DND-41 (cell line): ENCODE measurements around the gene TBCK.

Experiments used
- ATAC-seq: fragments of 200-7000 bp; cut with Tn5 transposase; 3 replicates; pipeline ENCODE4 v1.9.1; 2021; ENCODE audit warnings: low read depth; ENCODE audit not compliant: insufficient read depth
- DNase-seq: peaks from one replicate; pipeline ENCODE4 v3.0.0-alpha.2; 2020
- H2AFZ ChIP-seq: 2 replicates; pipeline ENCODE4 v1.6.0; 2012; ENCODE audit warnings: low read depth, low read length
- H3K27ac ChIP-seq: 2 replicates; pipeline ENCODE4 v1.5.1; 2012; ENCODE audit warnings: low read length, inconsistent platforms
- H3K27me3 ChIP-seq: fragments of 200-600 bp; sonication (generic); 2 replicates; pipeline ENCODE4 v1.6.0; 2012; ENCODE audit warnings: low read length, mild to moderate bottlenecking, inconsistent platforms; ENCODE audit not compliant: insufficient read depth, poor library complexity
- H3K36me3 ChIP-seq: 2 replicates; pipeline ENCODE4 v1.5.1; 2012; ENCODE audit warnings: low read length, inconsistent platforms; ENCODE audit not compliant: insufficient read depth
- H3K4me1 ChIP-seq: 2 replicates; pipeline ENCODE4 v1.5.1; 2012; ENCODE audit warnings: mild to moderate bottlenecking, low read length; ENCODE audit not compliant: insufficient read depth
- H3K4me2 ChIP-seq: 2 replicates; pipeline ENCODE4 v1.6.0; 2012; ENCODE audit warnings: mild to moderate bottlenecking, moderate library complexity, low read length, inconsistent platforms; ENCODE audit not compliant: insufficient read depth
- H3K4me3 ChIP-seq, 2 experiments: fragments of 200-600 bp in 1 of 2; shearing (Covaris generic) in 1 of 2; 2 replicates each; pipeline ENCODE4 v1.5.1; 2012 to 2016; ENCODE audit warnings: inconsistent platforms in 2 of 2, low read length in 2 of 2, mild to moderate bottlenecking in 2 of 2, low read depth in 1 of 2, moderate library complexity in 1 of 2
- H3K79me2 ChIP-seq: 2 replicates; pipeline ENCODE4 v1.6.0; 2012; ENCODE audit warnings: low read length, inconsistent platforms; ENCODE audit not compliant: insufficient read depth
- H3K9ac ChIP-seq: 2 replicates; pipeline ENCODE4 v1.6.0; 2012; ENCODE audit warnings: low read depth, mild to moderate bottlenecking, inconsistent platforms, low read length, moderate library complexity
- H3K9me3 ChIP-seq: 2 replicates; pipeline ENCODE4 v1.5.1; 2012; ENCODE audit warnings: low read length, moderate library complexity, mild to moderate bottlenecking, inconsistent platforms; ENCODE audit not compliant: insufficient read depth, severe bottlenecking
- H4K20me1 ChIP-seq: 2 replicates; pipeline ENCODE4 v1.6.0; 2012; ENCODE audit warnings: low read length; ENCODE audit not compliant: insufficient read depth
- EZH2 ChIP-seq: IDR thresholded peaks from 3 replicates; pipeline ENCODE4 v1.6.1; 2012; ENCODE audit warnings: borderline replicate concordance, low read depth, mild to moderate bottlenecking, moderate library complexity, low read length, inconsistent platforms; ENCODE audit not compliant: severe bottlenecking
- TF ChIP-seq, protein P1 (sequence below): IDR thresholded peaks from 2 replicates; pipeline ENCODE4 v1.5.1; 2012; ENCODE audit warnings: borderline replicate concordance, low read length, moderate library complexity, mild to moderate bottlenecking; ENCODE audit not compliant: poor library complexity, severe bottlenecking; ENCODE audit errors: extremely low read depth

TBCK gene

DNA sequence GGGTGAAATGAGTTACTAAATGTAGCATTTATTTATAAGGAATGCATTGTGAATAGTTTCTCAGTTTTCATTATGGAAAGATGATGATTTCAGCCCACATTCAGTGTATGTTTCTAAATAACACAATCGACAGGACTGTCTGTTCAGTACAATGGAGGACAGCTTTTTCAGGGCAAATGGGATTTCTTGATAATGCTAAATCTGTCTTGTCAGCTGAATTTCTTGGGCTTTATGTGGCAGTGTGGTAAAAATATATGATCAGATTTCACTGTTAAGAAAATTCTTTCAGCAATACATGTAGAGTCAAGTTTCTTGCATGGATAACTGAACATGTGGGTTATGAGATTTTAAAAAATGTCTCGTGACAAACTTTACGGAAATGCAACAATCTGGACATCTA is 269.9 kb downstream of the TBCK start:
- no peak for DNase-seq
- Histone ChIP-seq H4K20me1 (no peaks in the 10 kb centered on the region), H3K79me2 (no peaks in the 10 kb centered on the region), H3K36me3 (no peaks in the 10 kb centered on the region), H3K27me3 (no peaks in the 10 kb centered on the region), H3K9ac (no peak overlapping the region), H3K9me3 (no peaks in the 10 kb centered on the region), H3K4me1 (no peaks in the 10 kb centered on the region), H2AFZ (no peak overlapping the region), H3K4me3 (no peak overlapping the region), H3K4me2 (no peak overlapping the region), H3K27ac (no peak overlapping the region)
- ATAC-seq = no peak
- TF ChIP-seq, protein P1, sequence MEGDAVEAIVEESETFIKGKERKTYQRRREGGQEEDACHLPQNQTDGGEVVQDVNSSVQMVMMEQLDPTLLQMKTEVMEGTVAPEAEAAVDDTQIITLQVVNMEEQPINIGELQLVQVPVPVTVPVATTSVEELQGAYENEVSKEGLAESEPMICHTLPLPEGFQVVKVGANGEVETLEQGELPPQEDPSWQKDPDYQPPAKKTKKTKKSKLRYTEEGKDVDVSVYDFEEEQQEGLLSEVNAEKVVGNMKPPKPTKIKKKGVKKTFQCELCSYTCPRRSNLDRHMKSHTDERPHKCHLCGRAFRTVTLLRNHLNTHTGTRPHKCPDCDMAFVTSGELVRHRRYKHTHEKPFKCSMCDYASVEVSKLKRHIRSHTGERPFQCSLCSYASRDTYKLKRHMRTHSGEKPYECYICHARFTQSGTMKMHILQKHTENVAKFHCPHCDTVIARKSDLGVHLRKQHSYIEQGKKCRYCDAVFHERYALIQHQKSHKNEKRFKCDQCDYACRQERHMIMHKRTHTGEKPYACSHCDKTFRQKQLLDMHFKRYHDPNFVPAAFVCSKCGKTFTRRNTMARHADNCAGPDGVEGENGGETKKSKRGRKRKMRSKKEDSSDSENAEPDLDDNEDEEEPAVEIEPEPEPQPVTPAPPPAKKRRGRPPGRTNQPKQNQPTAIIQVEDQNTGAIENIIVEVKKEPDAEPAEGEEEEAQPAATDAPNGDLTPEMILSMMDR = no peak
- no peak for TF ChIP-seq EZH2

DNA sequence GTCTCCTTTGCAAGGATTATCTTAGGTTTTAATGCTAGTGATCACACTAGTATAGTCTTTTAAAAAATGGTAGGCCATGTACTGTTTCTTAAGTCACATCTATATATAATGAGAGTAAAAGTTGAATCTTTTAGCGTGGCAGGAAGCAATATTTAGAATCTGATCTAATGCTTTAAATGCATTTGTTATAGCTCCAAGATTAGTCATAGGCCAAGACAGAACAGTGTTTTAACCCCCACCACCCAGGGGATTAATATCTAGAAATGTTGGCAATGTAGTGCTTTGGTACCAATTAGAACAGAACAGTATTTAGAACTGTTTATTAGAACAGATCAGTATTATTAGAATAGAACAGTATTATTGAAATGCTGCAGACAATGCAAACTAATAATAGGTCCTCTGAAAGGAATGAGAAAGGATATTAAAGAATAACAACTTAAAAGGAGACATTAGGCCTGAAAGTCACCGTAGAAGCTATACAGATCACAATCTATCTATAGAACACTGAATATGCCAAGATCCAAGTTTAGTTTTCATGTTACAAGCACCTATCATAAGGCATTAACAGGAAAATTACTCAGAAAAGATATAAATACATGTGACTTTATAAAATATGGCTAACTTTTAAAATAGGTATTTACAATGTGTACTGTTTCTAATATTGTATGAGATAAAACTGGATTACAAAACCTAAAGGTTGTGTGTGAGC is 274.6 kb downstream of the TBCK start:
- no peaks in the 10 kb centered on the region for H3K79me2 ChIP-seq
- TF ChIP-seq, protein P1 = no peak

DNA sequence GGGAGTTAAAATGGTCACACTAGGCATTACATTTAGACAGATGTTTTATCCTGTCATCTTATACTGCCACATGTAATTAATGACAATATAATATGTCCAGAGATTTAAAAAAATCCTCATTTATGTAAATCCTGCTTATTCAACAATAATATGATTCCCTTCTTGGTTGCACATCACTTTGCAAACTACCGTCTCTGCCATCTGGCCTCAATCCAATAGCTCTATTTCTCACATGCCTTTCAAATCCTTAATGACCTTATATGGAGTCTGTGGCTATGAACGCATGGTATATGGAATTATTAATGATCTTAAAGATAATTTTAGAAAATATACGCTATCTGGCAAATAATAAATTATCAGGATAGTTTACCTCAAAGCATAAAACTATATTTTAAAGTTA is 276.2 kb downstream of the TBCK start:
- no peak overlapping the region for H3K27ac ChIP-seq
- no peaks in the 10 kb centered on the region for H3K27me3 ChIP-seq
- H2AFZ ChIP-seq = no peak overlapping the region
- no peaks in the 10 kb centered on the region for H3K36me3 ChIP-seq
- no peak overlapping the region for H3K4me2 ChIP-seq
- H3K9me3 ChIP-seq = no peaks in the 10 kb centered on the region
- no peak overlapping the region for H3K4me3 ChIP-seq
- TF ChIP-seq, protein P1 = no peak
- TF ChIP-seq EZH2 = no peak
- no peak for DNase-seq
- no peaks in the 10 kb centered on the region for H3K4me1 ChIP-seq
- H3K9ac ChIP-seq = no peak overlapping the region
- H3K79me2 ChIP-seq = no peaks in the 10 kb centered on the region
- no peak for ATAC-seq
- H4K20me1 ChIP-seq = no peaks in the 10 kb centered on the region

More for the DNA sequence above, 274.6 kb downstream of the TBCK start:
- H3K27me3 ChIP-seq = no peaks in the 10 kb centered on the region
- H3K4me2 ChIP-seq = no peak overlapping the region
- no peak for DNase-seq
- no peaks in the 10 kb centered on the region for H3K4me1 ChIP-seq
- no peak for ATAC-seq
- no peaks in the 10 kb centered on the region for H3K9me3 ChIP-seq
- no peak overlapping the region for H3K4me3 ChIP-seq
- H3K27ac ChIP-seq = no peak overlapping the region
- H2AFZ ChIP-seq = no peak overlapping the region
- no peaks in the 10 kb centered on the region for H3K36me3 ChIP-seq
- no peaks in the 10 kb centered on the region for H4K20me1 ChIP-seq
- H3K9ac ChIP-seq = no peak overlapping the region
